ELR (cell line): ENCODE data around the gene CMTM7.

ENCODE experiments used
- DNase-seq: peaks from one replicate; pipeline ENCODE4 v3.0.0-alpha.2; 2015; ENCODE audit warnings: low read depth

Gene CMTM7

GRCh38 chr3:32414522-32415202, 23.0 kb downstream of the CMTM7 start:
- peak; percentile 84 for DNase-seq

GRCh38 chr3:32419742-32420125, 28.1 kb downstream of the CMTM7 start:
- DNase-seq: peak; percentile 42

- peak; percentile 90 for DNase-seq
Measured at GRCh38 chr3:32420126-32421038, 28.7 kb downstream of the CMTM7 start.

GRCh38 chr3:32421185-32421584, 29.5 kb downstream of the CMTM7 start:
- no peak for DNase-seq

- peak; percentile 83 for DNase-seq
Measured at GRCh38 chr3:32421991-32422859, 30.6 kb downstream of the CMTM7 start.

GRCh38 chr3:32422943-32423342, 31.3 kb downstream of the CMTM7 start:
- no peak for DNase-seq

GRCh38 chr3:32423534-32423933, 31.9 kb downstream of the CMTM7 start:
- no peak for DNase-seq

GRCh38 chr3:32423956-32424557, 32.4 kb downstream of the CMTM7 start:
- DNase-seq: no peak

- DNase-seq: no peak
Measured at GRCh38 chr3:32424581-32425250, 33.1 kb downstream of the CMTM7 start.

- no peak for DNase-seq
Measured at GRCh38 chr3:32428092-32429068, 36.7 kb downstream of the CMTM7 start.

GRCh38 chr3:32430900-32431299, 39.2 kb downstream of the CMTM7 start:
- DNase-seq: no peak

- no peak for DNase-seq
Measured at GRCh38 chr3:32431481-32431880, 39.8 kb downstream of the CMTM7 start.

- no peak for DNase-seq
Measured at GRCh38 chr3:32432045-32432710, 40.5 kb downstream of the CMTM7 start.

- DNase-seq: no peak
Measured at GRCh38 chr3:32432711-32433530, 41.3 kb downstream of the CMTM7 start.

- DNase-seq: no peak
Measured at GRCh38 chr3:32434206-32434605, 42.6 kb downstream of the CMTM7 start.

GRCh38 chr3:32435911-32436815, 44.5 kb downstream of the CMTM7 start:
- no peak for DNase-seq

- no peak for DNase-seq
Measured at GRCh38 chr3:32436816-32437189, 45.1 kb downstream of the CMTM7 start.

GRCh38 chr3:32437896-32438295, 46.2 kb downstream of the CMTM7 start:
- DNase-seq: no peak
